HG02610 (cell line): ENCODE results near the gene GNAL.

Source experiments
- ATAC-seq: cut with Tn5 transposase; IDR thresholded peaks from one replicate; pipeline ENCODE4 v1.9.1; 2021; ENCODE audit warnings: mild to moderate bottlenecking, moderate library complexity; ENCODE audit not compliant: unreplicated experiment

GNAL gene

DNA sequence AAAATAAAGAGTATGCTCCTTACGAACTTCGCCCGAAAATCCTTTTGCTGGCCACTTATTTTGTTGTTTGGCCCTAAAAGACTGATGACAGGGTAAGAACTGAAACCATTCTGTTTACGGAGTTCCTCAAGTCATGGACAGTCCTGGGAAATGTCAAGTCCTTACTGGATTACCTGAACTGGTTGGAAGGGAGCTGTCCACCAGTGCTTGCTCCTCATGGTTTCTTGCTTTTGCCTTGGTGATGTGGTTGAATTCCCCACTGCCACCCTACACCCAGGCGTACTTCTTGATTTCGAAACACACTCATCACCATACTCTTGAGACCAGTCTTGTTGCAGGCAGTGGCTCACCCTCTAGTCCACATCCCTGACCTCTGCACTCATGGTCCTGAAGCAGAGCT lies 113.1 kb downstream of the GNAL start:
- no peak for ATAC-seq

DNA sequence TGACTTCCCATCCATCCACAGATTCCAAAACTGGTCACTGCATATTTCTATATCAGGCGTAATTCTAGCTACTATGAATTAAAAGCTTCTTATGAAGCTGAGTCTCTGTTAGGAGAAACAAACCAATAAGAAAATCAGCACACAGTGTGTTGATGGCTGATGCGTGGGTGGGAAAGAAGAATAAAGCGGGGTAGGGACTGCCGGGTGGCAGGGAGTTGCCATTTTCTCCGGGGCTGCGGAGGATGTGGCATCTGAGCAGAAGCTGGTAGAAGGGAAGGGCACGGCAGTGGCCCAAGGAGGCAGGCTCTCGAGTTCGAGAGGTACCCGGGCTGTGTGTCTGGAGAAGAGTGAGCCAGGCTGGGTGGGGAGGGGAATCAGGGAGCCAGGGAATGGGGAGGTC lies 113.5 kb downstream of the GNAL start:
- ATAC-seq, result no peak

DNA sequence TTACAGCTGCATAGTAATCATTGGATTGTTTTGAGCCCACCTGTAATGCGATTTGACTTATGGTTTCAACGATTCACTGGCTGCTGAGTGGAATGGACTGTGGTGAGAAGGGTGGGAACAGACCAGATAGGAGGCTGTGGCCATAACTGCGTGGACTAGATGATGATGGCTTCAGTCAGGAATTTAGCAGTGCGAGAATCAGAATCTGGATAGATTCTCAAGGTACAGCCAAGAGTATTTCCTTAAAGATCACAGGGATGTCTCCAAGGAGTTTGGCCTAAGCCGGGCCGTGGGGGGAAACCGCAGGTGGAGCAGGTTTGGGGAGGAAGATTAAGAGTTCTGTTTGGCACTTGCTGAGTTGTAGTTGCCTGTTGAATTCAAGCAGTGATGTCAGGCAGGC lies 118.2 kb downstream of the GNAL start:
- no peak for ATAC-seq

DNA sequence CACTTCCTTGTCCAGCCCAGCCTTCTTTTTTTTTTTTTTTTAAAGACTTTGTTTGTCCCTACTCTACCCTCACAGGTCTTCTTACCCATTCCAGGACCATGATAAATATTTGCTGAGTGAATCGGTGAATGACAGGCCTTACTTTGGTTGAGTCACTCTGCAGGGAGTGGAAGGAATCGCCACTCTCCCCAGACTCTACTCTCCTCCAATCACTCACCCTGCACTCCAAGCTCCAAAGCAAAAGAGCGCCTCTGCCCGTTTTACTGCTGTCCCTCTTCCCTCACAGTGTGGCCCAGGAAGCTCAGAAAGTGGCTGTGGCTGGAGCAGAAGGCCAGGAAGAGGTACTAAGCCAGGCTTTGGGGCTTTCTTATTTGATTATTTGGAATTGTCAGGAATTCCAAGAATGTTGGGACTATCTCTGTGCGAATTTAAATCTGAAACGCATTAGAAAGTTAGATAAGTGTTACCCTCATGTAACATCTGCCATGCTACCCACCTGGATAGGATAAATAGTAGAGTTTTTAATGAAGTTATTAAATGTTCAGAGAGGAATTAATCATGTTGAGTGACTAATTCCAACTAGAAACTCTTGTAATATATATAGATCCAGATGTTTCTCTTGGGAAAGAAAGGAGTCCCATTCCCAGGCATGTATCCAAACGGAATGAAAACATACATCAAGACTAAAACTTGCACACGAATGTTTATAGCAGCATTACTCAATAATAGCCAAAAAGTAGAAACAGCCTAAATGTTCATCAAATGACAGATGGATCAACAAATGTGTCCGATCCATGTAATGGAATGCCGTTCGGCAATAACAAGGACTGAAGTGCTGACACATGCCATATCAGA lies 119.2 kb downstream of the GNAL start:
- ATAC-seq, result no peak

GRCh38 chr18:11809895-11810294 lies 120.8 kb downstream of the GNAL start:
- no peak for ATAC-seq

DNA sequence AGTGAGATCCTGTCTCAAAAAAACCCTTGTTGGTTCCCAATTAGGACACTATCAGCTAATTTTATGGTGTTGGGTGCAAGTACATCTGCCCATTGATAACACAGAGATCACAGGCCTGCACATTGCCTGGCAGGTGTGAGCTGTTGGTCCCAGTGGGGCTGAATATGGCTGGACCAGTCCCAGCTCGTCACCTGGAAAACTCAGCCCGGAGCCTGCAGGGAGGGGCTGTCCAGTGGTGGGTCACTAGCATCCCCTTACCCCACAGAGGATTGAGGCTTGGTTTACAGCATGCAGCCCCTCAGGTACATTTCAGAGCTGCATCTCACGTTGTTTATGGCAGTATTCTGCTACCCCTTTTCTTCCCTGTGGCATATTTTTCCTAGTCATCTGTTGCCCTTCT lies 121.3 kb downstream of the GNAL start:
- ATAC-seq, result no peak

DNA sequence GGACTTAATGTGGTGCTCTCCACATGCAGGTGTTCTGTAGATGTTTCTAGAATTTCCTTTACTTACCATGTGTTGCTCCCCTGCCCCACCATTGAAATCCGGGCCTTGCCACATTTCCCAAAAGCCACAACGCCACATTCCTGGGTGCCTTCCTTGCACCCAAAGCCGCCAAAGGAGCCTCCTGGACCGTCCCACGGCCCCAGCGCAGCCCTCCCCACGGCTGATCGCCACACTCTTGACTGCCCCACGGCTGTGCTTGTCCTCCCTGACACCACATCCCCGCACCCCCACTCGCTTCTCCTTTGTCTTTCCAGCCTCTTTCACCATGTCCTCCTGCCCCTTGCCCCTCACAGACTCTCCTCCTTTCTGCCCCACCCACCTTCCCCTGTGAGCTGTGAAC lies 121.9 kb downstream of the GNAL start:
- no peak for ATAC-seq

DNA sequence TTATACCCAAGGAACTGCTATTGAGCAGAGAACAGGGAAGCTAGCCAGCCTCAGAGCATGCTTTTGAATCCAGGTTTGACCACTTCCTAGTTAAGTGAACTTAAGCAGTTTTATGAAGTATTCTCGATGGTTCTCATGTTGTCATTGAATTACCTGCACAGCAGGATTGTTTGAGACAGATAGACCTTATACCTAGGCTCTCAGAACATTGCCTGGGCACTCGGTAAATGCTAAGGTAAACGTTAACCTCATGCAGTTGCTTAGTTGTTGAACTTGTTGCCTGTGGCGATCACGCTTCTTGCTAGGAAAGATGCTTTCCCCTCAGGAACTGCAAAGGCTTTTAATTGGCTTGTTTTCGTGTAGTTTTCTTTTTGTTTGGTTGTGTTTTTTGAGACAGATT lies 128.2 kb downstream of the GNAL start:
- no peak for ATAC-seq

DNA sequence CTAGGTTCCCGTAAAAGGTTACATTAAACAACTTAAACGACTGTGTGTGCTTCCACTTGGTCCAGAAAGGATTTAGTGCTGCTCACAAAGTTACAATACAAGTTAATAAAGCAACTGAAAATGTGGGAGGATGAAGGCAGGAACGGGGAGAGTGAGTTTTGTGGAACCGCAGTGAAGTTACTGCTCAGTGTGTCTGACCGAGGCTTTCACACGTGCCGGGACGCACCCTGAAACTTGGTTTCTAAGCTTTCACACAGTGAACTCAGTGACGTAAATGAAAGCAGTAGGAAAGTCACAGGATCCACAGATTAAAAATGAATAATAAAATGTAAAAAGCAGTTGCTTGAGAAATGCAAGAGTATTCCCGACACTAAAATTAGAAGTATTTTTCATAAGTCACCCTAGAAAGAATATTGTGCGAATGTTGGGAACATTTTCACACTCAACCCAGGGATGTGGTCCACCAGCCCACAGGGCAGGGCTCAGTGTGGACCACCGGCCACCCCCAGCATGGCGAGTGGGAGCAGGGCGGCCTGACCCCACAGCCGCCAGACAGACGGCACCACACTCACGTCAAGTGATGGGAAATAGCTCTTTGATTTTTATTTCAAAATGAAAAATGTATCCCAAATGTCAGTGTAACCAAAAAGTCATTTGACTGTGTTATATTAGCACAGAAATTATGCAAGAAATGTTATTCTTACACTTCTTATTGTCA lies 129.6 kb downstream of the GNAL start:
- no peak for ATAC-seq

GRCh38 chr18:11819938-11820337 lies 130.9 kb downstream of the GNAL start:
- ATAC-seq, result no peak

DNA sequence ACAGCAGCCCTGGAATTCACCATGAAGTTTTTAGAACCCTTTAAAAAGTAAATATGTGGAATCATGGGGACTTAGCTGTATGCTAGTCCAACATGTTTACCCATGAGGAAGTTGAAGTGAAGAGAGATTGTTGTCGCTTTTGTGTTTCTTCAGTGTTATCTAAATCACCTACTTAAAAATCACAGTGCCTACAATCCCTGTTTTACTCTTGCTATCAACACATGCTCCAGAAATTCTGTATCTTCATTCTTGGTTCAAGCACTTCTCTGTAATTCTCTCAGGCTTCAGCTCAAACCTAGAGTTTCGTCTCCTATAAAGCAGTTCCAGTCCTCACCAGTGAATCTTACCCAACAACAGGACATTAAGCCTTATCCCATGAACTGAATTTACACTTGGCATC lies 131.6 kb downstream of the GNAL start:
- ATAC-seq, result no peak

DNA sequence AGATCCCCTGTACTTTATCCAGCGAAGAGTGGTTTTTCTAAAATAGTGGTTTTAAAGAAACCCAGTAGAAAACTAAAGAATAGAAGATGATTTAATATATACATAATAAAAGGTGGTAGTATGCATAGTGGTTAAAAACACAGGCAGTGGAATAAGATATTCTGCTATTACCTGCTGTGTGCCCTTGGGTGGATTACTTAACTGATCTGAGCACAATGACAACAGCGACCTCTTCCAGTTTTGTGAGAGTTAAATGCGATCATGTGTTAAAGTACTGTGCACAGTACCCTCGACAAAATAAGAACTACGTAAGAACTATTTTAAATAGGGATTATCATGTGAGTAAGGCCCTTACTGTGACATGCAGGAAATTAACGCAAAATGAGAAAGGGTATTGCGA lies 132.1 kb downstream of the GNAL start:
- ATAC-seq, result no peak

DNA sequence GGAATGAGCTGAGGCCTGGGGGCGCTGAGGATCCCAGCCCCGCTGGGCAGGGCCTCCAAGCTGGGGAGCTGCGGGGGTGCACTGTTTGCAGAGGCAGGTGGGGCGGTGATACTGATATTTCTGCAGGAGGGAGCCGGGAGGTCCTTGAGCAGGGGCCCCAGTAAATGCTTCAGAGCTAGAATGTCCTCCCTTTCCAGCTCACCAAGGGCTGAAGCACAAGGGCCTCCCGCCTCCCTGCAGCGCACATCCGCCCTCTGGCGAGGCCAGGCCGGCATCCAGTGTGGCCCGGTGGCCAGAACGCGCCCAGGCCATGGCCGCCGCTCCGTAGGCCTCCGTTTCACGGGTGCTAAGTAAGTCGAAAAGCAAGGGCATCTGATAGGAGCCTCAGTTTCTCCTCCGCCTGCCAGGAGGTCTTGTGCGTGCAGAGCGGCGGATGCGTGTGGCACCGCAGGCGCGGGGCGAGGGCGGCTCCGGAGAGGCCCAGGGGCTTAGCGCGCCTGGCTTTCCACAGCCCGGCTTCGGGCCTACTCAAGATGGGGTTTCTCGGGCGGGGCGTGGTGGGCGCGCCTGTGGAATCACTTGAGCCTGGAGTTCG lies 132.7 kb downstream of the GNAL start:
- ATAC-seq, result no peak

DNA sequence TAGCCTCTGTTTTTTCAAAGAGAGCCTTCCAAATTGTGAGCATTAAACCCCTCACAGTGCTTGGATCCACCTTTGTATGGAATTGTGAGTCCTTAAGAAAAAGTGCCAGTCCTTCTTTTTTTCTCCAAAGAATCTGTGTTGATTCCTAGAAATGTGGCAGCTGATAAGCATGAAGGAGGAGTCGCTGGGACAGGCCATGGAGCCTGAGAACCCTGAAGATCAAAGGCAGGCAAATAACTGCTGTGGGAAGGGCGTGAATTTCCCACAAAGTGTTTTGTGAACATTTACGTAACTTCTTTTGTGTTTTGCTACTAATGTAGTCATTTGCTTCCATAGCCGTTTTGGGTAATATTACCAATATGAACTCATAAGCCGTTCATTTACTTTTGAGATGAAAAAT lies 134.5 kb downstream of the GNAL start:
- no peak for ATAC-seq

GRCh38 chr18:11826836-11827235 lies 137.8 kb downstream of the GNAL start:
- ATAC-seq, result no peak

DNA sequence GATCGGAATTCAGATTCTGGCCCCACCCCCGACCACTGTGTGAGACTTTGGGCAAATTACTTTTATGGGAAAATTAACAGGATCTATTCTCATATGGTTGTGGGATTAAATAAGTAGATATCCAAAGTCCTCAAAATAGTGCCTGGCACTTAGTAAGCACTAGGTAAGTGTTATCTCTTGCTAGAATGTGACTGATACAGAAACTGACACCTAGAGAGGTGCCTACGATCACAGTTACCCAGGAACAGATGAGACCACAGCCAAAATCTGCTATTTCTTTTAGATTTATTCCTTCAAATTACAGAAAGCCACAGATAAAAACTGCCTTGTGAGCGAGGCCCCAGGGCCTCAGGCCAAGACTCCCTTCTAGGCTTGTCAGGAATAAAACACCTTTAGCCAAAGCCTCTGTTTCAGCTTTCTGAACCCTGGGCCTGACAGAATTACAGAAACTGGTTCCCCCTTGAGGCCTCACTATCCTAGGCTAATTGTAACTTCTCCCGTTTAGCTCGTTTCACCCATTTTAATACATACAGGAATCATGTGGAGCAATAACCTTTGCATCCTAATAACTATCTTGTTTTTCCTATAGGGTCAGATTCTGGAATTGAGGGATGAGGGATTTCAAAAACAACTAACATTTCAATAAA lies 139.8 kb downstream of the GNAL start:
- ATAC-seq, result no peak

- no peak for ATAC-seq
Observed at GRCh38 chr18:11830585-11830984, 141.5 kb downstream of the GNAL start.

DNA sequence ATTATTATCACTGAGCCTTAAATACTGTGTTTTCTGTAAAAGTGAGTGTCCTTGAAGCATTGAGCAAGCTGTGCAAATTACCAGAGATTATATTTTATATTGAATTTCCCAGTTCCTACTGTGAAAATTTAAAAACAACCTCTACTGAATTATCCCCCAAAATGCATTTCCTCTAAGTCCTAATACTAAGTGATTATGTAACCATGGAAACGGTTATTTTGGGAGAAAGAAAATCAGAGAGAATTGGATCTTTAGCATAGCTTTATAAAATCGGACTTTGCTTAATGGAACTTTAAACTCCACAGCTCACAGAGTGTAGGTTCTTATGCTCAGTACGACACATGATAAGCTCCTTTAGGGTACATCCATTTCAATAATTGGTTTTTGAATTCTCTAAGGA lies 142.9 kb downstream of the GNAL start:
- no peak for ATAC-seq

DNA sequence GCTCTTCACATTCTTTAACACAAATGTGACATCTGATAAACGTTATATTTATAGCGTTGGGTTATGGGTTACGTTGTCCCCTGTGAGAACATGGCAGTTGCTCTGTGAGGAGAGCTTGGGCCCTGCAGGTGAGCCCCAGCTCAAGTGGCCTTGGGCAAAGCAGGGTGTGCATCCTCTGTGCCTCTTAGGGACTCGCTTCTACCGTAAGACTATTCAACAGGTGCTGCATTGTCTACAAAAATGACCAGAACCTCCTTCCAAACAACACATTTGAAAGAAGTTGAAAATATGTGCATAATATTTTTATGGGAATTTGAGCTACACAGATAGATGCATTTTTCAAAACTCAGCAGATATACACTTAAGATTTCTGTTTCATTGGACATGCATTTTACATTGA lies 145.7 kb downstream of the GNAL start:
- no peak for ATAC-seq

DNA sequence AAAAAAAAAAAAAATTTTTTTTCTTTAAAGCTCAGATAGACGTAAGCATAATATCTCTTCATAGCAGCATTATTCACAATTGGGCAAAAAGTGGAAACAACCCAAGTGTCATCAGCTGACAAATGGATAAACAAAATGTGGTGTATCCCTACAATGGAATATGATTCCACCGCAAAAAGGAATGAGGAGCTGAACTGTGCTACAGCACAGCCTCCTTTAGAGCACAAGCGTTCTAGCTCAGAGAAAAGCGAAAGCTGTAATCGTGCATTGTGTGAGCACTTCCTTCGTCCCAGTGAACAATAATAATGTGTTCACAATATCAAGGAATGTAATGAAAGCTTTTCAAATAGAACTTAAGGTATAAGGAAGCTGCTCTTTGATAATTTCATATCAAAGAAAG lies 150.5 kb downstream of the GNAL start:
- ATAC-seq, result no peak

DNA sequence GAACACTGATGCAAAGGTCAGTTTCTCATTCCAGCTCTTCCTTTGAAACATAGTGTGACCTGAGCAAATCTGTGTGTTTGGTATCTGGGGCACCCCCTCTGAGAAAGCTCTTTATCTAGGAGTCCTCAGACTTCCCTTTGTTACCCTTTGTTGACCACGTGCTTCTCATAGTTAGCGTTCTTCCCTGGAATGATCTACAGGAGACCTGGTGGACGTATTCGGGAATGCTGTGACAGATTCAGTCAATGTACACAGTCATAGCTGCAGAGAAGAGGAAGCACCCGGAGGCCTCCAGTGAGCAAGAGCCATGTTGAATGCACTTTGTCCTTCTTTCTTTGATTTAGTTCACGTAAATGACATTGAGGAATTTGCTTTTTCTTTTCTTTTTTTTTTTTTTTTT lies 151.4 kb downstream of the GNAL start:
- ATAC-seq, result no peak

- no peak for ATAC-seq
Observed at GRCh38 chr18:11842562-11842961, 153.5 kb downstream of the GNAL start.
